ENCODE data around the gene FAM89A.

DNA sequence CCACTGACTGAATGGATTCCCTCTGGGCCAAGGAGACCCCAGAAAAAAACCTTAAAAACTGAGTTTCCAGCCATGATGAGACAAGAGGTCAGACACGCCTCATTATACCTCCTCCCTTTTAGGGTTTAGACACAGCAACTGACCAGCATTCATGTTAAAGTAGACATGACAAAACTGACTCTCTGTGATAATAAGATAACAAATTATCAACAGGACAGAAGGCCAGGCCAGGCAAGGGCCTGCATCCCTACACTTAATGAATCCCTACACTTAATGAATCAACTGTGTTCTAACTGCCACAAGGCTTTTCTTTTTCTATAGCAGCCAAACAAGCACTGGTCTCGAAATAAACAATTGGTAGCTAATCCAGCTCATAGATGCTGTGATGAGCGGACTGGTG lies 33.3 kb upstream of the FAM89A start:
- TF ChIP-seq EZH2 (IDR thresholded peaks at IDR 0.05; ENCODE audit: insufficient read depth, low read length): no peak
- TF ChIP-seq, protein P1, sequence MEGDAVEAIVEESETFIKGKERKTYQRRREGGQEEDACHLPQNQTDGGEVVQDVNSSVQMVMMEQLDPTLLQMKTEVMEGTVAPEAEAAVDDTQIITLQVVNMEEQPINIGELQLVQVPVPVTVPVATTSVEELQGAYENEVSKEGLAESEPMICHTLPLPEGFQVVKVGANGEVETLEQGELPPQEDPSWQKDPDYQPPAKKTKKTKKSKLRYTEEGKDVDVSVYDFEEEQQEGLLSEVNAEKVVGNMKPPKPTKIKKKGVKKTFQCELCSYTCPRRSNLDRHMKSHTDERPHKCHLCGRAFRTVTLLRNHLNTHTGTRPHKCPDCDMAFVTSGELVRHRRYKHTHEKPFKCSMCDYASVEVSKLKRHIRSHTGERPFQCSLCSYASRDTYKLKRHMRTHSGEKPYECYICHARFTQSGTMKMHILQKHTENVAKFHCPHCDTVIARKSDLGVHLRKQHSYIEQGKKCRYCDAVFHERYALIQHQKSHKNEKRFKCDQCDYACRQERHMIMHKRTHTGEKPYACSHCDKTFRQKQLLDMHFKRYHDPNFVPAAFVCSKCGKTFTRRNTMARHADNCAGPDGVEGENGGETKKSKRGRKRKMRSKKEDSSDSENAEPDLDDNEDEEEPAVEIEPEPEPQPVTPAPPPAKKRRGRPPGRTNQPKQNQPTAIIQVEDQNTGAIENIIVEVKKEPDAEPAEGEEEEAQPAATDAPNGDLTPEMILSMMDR (IDR thresholded peaks at IDR 0.05; ENCODE audit: insufficient read depth, low read depth, low read length): no peak

Measured in astrocyte (in vitro differentiated cells and primary cell).